ENCODE measurements around the gene ABCA12.

- TF ChIP-seq, protein P1, sequence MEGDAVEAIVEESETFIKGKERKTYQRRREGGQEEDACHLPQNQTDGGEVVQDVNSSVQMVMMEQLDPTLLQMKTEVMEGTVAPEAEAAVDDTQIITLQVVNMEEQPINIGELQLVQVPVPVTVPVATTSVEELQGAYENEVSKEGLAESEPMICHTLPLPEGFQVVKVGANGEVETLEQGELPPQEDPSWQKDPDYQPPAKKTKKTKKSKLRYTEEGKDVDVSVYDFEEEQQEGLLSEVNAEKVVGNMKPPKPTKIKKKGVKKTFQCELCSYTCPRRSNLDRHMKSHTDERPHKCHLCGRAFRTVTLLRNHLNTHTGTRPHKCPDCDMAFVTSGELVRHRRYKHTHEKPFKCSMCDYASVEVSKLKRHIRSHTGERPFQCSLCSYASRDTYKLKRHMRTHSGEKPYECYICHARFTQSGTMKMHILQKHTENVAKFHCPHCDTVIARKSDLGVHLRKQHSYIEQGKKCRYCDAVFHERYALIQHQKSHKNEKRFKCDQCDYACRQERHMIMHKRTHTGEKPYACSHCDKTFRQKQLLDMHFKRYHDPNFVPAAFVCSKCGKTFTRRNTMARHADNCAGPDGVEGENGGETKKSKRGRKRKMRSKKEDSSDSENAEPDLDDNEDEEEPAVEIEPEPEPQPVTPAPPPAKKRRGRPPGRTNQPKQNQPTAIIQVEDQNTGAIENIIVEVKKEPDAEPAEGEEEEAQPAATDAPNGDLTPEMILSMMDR (IDR thresholded peaks at IDR 0.05; ENCODE audit: extremely low read depth in 1 of 2, insufficient read depth in 1 of 2, low read depth in 1 of 2, low read length in 2 of 2): no peak
- no peak for TF ChIP-seq EZH2 (IDR thresholded peaks at IDR 0.05; ENCODE audit: borderline replicate concordance, low read depth, low read length, severe bottlenecking)
- TF ChIP-seq GATA2 (IDR thresholded peaks at IDR 0.05; ENCODE audit: insufficient read depth, insufficient read length, low read depth, low read length): no peak
These were observed 152.8 kb downstream of the ABCA12 start for GRCh38 chr2:214985619-214986018.

Data from endothelial cell of umbilical vein (primary cell).